ENCODE data around the gene CDCA7L.
"Not testable (repeated sequence)": the region's sequence is repeated elsewhere in the genome, so short reads cannot be mapped to it uniquely, and the experiment has no call there.

The CDCA7L gene

DNA sequence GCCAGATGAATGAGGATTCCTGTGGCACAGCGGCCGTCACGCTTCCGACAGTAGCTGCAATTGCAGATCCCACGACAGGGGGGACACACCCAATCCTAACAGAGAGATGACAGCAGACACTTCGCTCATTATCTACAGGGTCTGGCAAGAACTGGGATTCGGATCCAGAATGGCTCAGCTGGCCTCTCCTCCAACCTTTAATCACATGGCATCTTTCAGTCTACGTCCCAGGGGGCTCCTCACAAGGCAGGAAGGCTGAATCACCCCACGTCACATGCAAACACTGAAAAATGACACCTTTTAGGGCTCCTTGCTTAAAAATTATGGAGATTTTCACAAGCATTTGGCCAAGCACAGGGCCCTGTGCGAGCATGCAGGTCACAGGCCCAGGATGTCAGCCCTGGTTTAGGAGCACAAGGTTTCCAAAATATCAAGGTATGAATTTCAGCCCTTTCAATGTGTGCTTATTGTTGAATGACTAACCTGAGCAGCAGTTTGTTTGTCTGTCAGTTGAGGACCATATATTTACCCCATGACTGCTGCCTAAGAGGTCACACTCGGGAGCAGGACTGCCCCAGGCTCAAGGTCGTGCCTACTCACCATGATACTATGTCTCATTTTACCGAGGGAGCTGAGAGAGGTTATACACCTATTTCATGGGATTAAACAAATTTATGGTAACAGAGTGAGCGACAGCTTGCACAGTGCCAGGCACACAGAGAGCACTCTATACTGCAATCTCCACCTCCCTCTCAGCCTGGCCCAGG, 42.5 kb downstream of the CDCA7L start:
- Histone ChIP-seq H3K4me1 (ENCODE audit: control insufficient read depth, insufficient read depth, low read length) (peaks cover 17% of the 10 kb centered on the region), H3K4me3 (ENCODE audit: low read length) (no peak overlapping the region), H3K9me3 (replicated peaks; ENCODE audit: low read length) (no peaks in the 10 kb centered on the region), H3K9ac (ENCODE audit: low read depth, low read length) (no peak overlapping the region), H3K4me2 (ENCODE audit: low read length) (no peak overlapping the region), H3K27me3 (ENCODE audit: control insufficient read depth, insufficient read depth, low read length) (no peaks in the 10 kb centered on the region), H3K36me3 (ENCODE audit: insufficient read depth, low read length) (peaks cover 53% of the 10 kb centered on the region)

DNA sequence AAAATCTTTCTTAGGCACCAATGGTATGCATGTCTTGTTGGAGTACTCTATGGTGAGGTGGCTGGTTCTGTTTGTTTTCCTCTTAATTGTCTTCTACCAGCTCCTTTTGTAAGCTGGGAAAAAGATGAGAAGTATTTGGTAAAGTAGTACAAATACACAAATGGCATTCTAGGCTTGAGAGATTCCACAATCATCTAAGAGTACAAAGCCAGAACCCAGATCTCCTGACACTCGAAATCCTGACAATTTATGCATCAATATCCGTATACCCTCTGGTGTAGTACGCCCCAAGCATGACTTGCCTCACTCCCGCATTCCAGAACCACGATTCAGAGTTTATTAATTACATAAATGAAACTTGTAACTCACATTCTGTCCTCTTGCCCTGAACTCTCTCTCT, 43.5 kb downstream of the CDCA7L start:
- H3K27me3 ChIP-seq (ENCODE audit: control insufficient read depth, insufficient read depth, low read length) = no peaks in the 10 kb centered on the region
- H3K4me1 ChIP-seq (ENCODE audit: control insufficient read depth, insufficient read depth, low read length) = peaks cover 17% of the 10 kb centered on the region
- H3K9me3 ChIP-seq (replicated peaks; ENCODE audit: low read length) = no peaks in the 10 kb centered on the region
- no peak overlapping the region for H3K9ac ChIP-seq (ENCODE audit: low read depth, low read length)
- H3K4me2 ChIP-seq (ENCODE audit: low read length) = no peak overlapping the region
- H3K36me3 ChIP-seq (ENCODE audit: insufficient read depth, low read length) = peaks cover 48% of the 10 kb centered on the region
- no peak overlapping the region for H3K4me3 ChIP-seq (ENCODE audit: low read length)

DNA sequence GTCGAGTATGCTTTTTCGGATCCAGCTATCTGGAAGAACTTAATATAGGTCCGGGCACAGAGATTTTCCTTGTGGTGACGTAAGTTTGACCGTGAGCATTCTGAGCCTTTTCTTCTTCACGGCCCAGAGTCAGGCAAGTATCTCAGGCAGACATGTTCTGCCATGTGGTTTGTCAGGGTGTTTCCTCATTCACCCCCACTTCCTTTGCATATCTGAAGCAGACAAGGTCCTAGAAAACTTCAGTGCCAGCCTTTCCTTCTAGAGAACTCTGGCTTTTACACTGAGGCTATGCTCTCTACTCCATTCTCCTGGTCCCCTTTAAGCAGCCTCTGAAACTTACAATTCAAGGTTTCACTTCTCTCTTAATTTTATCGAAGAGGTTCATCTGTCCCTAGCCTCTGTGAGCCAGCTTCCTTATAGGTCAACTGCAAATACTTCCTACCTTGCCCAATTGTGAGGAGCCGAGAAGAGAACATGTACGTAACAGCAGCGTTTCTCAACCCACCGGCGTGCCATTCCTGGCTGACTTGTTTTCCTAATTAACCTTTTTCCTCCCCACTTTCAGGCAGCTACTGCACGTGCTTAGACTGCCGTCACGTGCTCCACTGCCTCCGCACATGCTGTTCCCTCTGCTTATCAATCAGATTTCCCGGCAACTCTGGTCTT, 47.3 kb downstream of the CDCA7L start:
- H3K4me1 ChIP-seq (ENCODE audit: control insufficient read depth, insufficient read depth, low read length) = peaks cover 17% of the 10 kb centered on the region
- H3K9me3 ChIP-seq (replicated peaks; ENCODE audit: low read length) = no peaks in the 10 kb centered on the region
- no peak overlapping the region for H3K4me2 ChIP-seq (ENCODE audit: low read length)
- H3K36me3 ChIP-seq (ENCODE audit: insufficient read depth, low read length) = peaks cover 27% of the 10 kb centered on the region
- no peak overlapping the region for H3K4me3 ChIP-seq (ENCODE audit: low read length)
- no peaks in the 10 kb centered on the region for H3K27me3 ChIP-seq (ENCODE audit: control insufficient read depth, insufficient read depth, low read length)
- no peak overlapping the region for H3K9ac ChIP-seq (ENCODE audit: low read depth, low read length)

DNA sequence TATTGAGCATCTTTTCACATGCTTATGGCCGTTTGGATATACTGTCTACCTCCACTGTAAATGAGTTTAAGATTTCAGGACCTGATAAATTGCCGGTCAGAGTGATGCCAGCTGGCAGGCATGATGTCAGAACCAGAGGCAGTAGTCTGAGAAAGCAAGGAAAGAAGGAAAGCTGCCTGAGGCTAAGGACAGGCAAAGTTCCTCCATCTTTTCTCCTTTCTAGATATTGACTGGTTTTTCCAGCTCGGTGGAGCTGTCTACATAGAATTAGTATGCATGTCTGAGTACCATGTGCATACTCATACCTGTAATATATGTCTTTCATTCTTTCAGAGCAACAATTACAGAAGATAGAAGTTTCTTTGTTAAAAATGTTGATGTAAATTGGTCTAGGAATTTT, 52.3 kb downstream of the CDCA7L start:
- Histone ChIP-seq H3K27me3 (ENCODE audit: control insufficient read depth, insufficient read depth, low read length) (no peaks in the 10 kb centered on the region), H3K36me3 (ENCODE audit: insufficient read depth, low read length) (peaks cover 6% of the 10 kb centered on the region), H3K4me3 (ENCODE audit: low read length) (no peak overlapping the region), H3K4me2 (ENCODE audit: low read length) (no peak overlapping the region), H3K9ac (ENCODE audit: low read depth, low read length) (no peak overlapping the region), H3K4me1 (ENCODE audit: control insufficient read depth, insufficient read depth, low read length) (no peaks in the 10 kb centered on the region), H3K9me3 (replicated peaks; ENCODE audit: low read length) (no peaks in the 10 kb centered on the region)

DNA sequence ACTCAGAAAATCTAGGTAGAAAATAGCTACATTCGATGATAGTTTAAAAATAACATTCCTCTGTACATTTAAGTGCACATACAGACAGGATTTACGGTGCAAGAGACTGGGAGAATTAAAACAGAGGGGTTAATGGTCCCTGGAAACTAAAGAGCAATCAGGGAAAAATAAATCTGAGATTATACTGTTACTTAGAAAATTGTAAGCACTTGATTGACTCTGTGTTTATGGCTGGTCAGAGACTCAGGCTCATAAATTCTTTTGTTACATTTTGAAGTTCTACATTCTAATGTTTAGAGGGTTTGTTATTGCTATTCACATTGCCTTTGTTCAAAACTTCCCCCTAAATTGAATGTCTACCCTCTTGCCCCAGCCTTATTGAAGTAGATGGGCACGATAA, 54.4 kb downstream of the CDCA7L start:
- H3K9me3 ChIP-seq (replicated peaks; ENCODE audit: low read length) = no peaks in the 10 kb centered on the region
- H3K36me3 ChIP-seq (ENCODE audit: insufficient read depth, low read length) = no peaks in the 10 kb centered on the region
- H3K27me3 ChIP-seq (ENCODE audit: control insufficient read depth, insufficient read depth, low read length) = no peaks in the 10 kb centered on the region
- H3K4me3 ChIP-seq (ENCODE audit: low read length) = no peak overlapping the region
- no peaks in the 10 kb centered on the region for H3K4me1 ChIP-seq (ENCODE audit: control insufficient read depth, insufficient read depth, low read length)
- no peak overlapping the region for H3K4me2 ChIP-seq (ENCODE audit: low read length)
- H3K9ac ChIP-seq (ENCODE audit: low read depth, low read length) = no peak overlapping the region

DNA sequence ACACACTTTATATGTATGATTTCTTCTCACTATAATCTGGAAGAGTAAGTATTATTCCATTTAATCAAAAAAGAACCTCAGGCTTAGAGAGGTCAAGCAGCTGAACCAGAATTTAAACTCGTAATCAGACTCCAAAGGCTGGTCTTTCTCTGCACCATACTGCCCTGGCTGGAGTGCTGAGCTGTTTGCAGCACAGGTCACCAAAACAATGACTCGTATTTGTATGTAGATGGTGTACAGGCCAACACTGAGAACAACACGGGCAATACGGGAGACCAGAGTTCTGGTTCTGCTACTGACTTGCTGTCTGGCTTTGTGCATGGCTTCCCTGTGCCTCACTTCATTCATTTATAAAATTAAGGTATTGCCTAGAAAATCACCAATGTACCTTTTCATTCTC, 57.9 kb downstream of the CDCA7L start:
- H3K27me3 ChIP-seq (ENCODE audit: control insufficient read depth, insufficient read depth, low read length) = no peaks in the 10 kb centered on the region
- H3K4me1 ChIP-seq (ENCODE audit: control insufficient read depth, insufficient read depth, low read length) = no peaks in the 10 kb centered on the region
- no peaks in the 10 kb centered on the region for H3K36me3 ChIP-seq (ENCODE audit: insufficient read depth, low read length)
- no peak overlapping the region for H3K4me3 ChIP-seq (ENCODE audit: low read length)
- H3K4me2 ChIP-seq (ENCODE audit: low read length) = no peak overlapping the region
- no peak overlapping the region for H3K9ac ChIP-seq (ENCODE audit: low read depth, low read length)
- no peaks in the 10 kb centered on the region for H3K9me3 ChIP-seq (replicated peaks; ENCODE audit: low read length)

DNA sequence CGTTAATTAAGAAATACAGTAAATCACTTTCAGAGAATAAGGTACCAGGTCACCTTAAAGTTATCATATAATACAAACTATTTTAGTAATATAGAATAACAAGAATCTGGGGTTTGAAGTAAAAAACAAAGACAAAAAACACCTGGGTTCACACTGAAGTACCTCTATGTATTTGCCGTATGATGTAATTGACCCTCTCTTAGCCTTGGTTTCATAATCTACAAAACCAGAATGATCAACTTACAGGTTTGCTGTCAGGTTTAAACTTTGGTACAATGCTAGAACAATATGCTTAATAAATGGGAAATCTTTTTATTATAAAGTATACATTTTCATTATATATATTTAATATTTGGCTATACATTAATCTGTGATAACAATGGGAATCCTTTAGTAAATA, 58.3 kb downstream of the CDCA7L start:
- no peak overlapping the region for H3K4me2 ChIP-seq (ENCODE audit: low read length)
- H3K9ac ChIP-seq (ENCODE audit: low read depth, low read length) = no peak overlapping the region
- no peaks in the 10 kb centered on the region for H3K4me1 ChIP-seq (ENCODE audit: control insufficient read depth, insufficient read depth, low read length)
- H3K27me3 ChIP-seq (ENCODE audit: control insufficient read depth, insufficient read depth, low read length) = no peaks in the 10 kb centered on the region
- H3K36me3 ChIP-seq (ENCODE audit: insufficient read depth, low read length) = no peaks in the 10 kb centered on the region
- no peaks in the 10 kb centered on the region for H3K9me3 ChIP-seq (replicated peaks; ENCODE audit: low read length)
- H3K4me3 ChIP-seq (ENCODE audit: low read length) = no peak overlapping the region

DNA sequence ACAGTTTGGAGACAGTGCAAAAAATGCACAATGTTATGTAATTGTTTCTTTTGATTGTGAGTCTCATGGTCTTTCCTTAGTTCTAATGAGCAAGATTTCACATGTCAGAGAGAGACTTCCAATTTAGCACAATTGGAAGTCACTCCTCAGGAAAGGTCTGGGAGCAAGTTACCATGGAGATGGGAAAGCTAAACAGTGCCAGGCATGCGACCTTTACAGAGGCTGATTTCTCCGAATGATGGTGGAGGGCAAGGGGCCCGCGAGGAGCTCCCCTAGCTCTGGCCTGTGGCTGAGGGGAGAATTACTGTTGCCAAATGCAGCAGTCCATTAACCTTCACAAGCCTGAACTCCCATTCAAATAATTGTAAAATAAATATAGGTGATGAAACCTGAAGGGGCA, 59.3 kb downstream of the CDCA7L start:
- Histone ChIP-seq H3K9ac (ENCODE audit: low read depth, low read length) (no peak overlapping the region), H3K4me3 (ENCODE audit: low read length) (no peak overlapping the region), H3K4me2 (ENCODE audit: low read length) (no peak overlapping the region), H3K9me3 (replicated peaks; ENCODE audit: low read length) (no peaks in the 10 kb centered on the region), H3K36me3 (ENCODE audit: insufficient read depth, low read length) (no peaks in the 10 kb centered on the region), H3K27me3 (ENCODE audit: control insufficient read depth, insufficient read depth, low read length) (no peaks in the 10 kb centered on the region), H3K4me1 (ENCODE audit: control insufficient read depth, insufficient read depth, low read length) (no peaks in the 10 kb centered on the region)

DNA sequence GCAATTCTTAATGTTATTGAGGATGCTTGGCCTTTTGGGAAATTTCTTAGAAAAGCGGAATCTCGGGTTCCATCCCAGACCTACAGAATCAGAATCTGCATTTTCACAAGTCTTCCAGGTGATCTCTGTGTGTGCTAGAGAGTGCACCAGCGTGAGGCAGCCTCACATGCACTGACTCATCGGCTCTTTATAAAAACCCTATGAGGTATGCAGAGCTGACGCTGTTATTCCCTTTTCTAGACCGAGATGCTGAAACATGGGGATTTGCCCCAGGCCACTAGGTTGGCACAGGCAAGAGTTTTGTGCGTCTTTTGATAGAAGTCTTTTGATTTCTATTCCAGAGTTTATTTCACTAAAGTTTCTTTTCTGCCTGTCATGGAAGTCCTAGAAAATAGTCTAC, 61.2 kb downstream of the CDCA7L start:
- Histone ChIP-seq H3K36me3 (ENCODE audit: insufficient read depth, low read length) (no peaks in the 10 kb centered on the region), H3K4me1 (ENCODE audit: control insufficient read depth, insufficient read depth, low read length) (no peaks in the 10 kb centered on the region), H3K4me3 (ENCODE audit: low read length) (no peak overlapping the region)

DNA sequence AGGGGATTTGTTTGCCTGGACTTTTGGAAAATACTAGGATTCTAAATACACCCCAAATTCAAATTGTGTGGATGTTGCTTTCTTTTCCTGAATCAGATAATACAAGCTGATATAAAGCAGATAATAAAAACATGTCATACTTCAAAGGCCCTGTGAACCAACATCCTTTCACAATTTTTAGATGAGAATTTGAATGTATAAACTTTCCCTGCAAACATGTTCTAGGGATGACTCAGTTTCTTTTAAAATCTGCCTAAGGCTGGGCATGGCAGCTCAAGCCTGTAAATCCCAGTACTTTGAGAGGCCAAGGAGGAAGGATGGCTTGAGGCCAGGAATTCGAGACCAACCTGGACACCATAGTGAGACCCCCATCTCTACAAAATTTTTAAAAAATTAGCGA, 62.2 kb downstream of the CDCA7L start:
- not testable (repeated sequence) for H3K36me3 ChIP-seq (ENCODE audit: insufficient read depth, low read length); H3K4me2 ChIP-seq (ENCODE audit: low read length); H3K9me3 ChIP-seq (replicated peaks; ENCODE audit: low read length); H3K27me3 ChIP-seq (ENCODE audit: control insufficient read depth, insufficient read depth, low read length); H3K9ac ChIP-seq (ENCODE audit: low read depth, low read length); H3K4me1 ChIP-seq (ENCODE audit: control insufficient read depth, insufficient read depth, low read length); H3K4me3 ChIP-seq (ENCODE audit: low read length)

More for the DNA sequence above, 61.2 kb downstream of the CDCA7L start:
- H3K4me2 ChIP-seq (ENCODE audit: low read length) = no peak overlapping the region
- no peak overlapping the region for H3K9ac ChIP-seq (ENCODE audit: low read depth, low read length)
- no peaks in the 10 kb centered on the region for H3K9me3 ChIP-seq (replicated peaks; ENCODE audit: low read length)
- no peaks in the 10 kb centered on the region for H3K27me3 ChIP-seq (ENCODE audit: control insufficient read depth, insufficient read depth, low read length)

DNA sequence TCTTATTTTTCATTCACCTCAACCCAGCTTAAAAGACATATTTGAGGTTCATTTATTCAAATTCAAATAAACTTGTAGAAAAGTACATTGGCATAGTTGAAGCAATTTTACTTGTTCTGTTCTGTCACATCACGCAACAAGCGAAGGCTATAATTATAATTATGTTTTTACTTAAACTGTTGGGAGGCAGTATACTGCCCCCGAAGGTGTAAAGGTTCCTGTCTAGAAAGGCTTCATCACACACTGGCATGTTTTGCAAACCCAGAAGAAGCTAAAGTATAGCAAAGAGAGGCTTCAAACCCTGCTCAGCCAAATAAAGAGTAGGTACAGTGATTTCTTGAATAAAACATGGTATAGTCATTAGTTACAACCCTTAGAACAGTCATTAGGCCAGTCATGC, 62.6 kb downstream of the CDCA7L start:
- Histone ChIP-seq H3K9ac (ENCODE audit: low read depth, low read length) (no peak overlapping the region), H3K4me2 (ENCODE audit: low read length) (no peak overlapping the region), H3K9me3 (replicated peaks; ENCODE audit: low read length) (no peaks in the 10 kb centered on the region), H3K4me1 (ENCODE audit: control insufficient read depth, insufficient read depth, low read length) (no peaks in the 10 kb centered on the region), H3K27me3 (ENCODE audit: control insufficient read depth, insufficient read depth, low read length) (no peaks in the 10 kb centered on the region), H3K36me3 (ENCODE audit: insufficient read depth, low read length) (no peaks in the 10 kb centered on the region), H3K4me3 (ENCODE audit: low read length) (no peak overlapping the region)
